Naive thymus-derived CD4-positive, alpha-beta T cell (primary cell): ENCODE data around the gene RAB27B. TPM values are rescaled to one million over a fixed set of nuclear protein-coding genes. Genes with fewer than 3 reads are reported as not detected.
A peak's percentile ranks its signal among the peaks of the same experiment; 100 is the strongest.

Experiments
- ATAC-seq: fragments of 150-1000 bp; cut with Tn5 transposase; 2 replicates; pipeline ENCODE4 v1.10.0; 2021; ENCODE audit warnings: mild to moderate bottlenecking, moderate library complexity
- CTCF ChIA-PET: fragments of 350-600 bp; sonication (Branson Sonifier 250); formaldehyde crosslinking; loops from one replicate; lab custom pipeline; 2021; ENCODE audit warnings: antibody characterized with exemption; lab: Charles Lee
- POLR2A ChIA-PET: fragments of 350-600 bp; sonication (Branson Sonifier 250); formaldehyde crosslinking; loops from one replicate; lab custom pipeline; 2021; ENCODE audit warnings: antibody characterized with exemption, inconsistent platforms; lab: Charles Lee
- DNase-seq, 9 donors: peaks; one replicate each; pipeline versions ENCODE4 v3.0.0 to v3.0.0-alpha.2; 2020 to 2022; ENCODE audit warnings: mixed read lengths in 1 of 9
- H3K27ac ChIP-seq: one replicate; pipeline ENCODE4 v1.7.0; 2013; ENCODE audit warnings: mild to moderate bottlenecking, low read depth, low read length, moderate library complexity
- H3K27me3 ChIP-seq, 2 donors: one replicate each; pipeline ENCODE4 v1.7.0; 2013; ENCODE audit warnings: low read length in 2 of 2, mild to moderate bottlenecking in 2 of 2, moderate library complexity in 2 of 2; ENCODE audit not compliant: control insufficient read depth in 2 of 2, insufficient read depth in 2 of 2
- H3K36me3 ChIP-seq, 3 experiments: 1 replicate in 2 of 3; 2 replicates in 1 of 3; pipeline ENCODE4 v1.7.0; 2013; ENCODE audit warnings: low read length in 3 of 3, mild to moderate bottlenecking in 3 of 3, moderate library complexity in 1 of 3; ENCODE audit not compliant: insufficient read depth in 3 of 3, control insufficient read depth in 2 of 3
- H3K4me1 ChIP-seq, 2 donors: one replicate each; pipeline ENCODE4 v1.7.0; 2013; ENCODE audit warnings: low read length in 2 of 2, mild to moderate bottlenecking in 2 of 2, moderate library complexity in 1 of 2; ENCODE audit not compliant: control insufficient read depth in 2 of 2, insufficient read depth in 2 of 2
- H3K4me3 ChIP-seq: 2 replicates; pipeline ENCODE4 v1.7.0; 2013; ENCODE audit warnings: mild to moderate bottlenecking, low read length
- H3K9me3 ChIP-seq, 3 experiments: 1 replicate in 2 of 3; 2 replicates in 1 of 3; pipeline ENCODE4 v1.7.0; 2013; ENCODE audit warnings: low read length in 3 of 3; ENCODE audit not compliant: control insufficient read depth in 2 of 3
- H3K27ac Mint-ChIP-seq, 9 donors: one replicate each; pipeline ENCODE4 v1.8.0; 2020 to 2022; ENCODE audit warnings: mixed read lengths in 9 of 9, mild to moderate bottlenecking in 8 of 9, moderate library complexity in 5 of 9, inconsistent platforms in 2 of 9
- H3K27me3 Mint-ChIP-seq, 5 donors: one replicate each; pipeline ENCODE4 v1.8.0; 2021 to 2022; ENCODE audit warnings: mixed read lengths in 5 of 5, mild to moderate bottlenecking in 1 of 5
- H3K36me3 Mint-ChIP-seq, 5 donors: one replicate each; pipeline ENCODE4 v1.8.0; 2020 to 2022; ENCODE audit warnings: mixed read lengths in 5 of 5, mild to moderate bottlenecking in 3 of 5, inconsistent platforms in 1 of 5
- H3K4me1 Mint-ChIP-seq, 7 donors: one replicate each; pipeline ENCODE4 v1.8.0; 2020 to 2022; ENCODE audit warnings: mixed read lengths in 7 of 7, mild to moderate bottlenecking in 3 of 7, inconsistent platforms in 1 of 7
- H3K4me3 Mint-ChIP-seq, 10 donors: one replicate each; pipeline ENCODE4 v1.8.0; 2020 to 2022; ENCODE audit warnings: mild to moderate bottlenecking in 10 of 10, mixed read lengths in 10 of 10, moderate library complexity in 6 of 10, inconsistent platforms in 2 of 10
- H3K9me3 Mint-ChIP-seq, 11 donors: one replicate each; pipeline ENCODE4 v1.8.0; 2020 to 2022; ENCODE audit warnings: mixed read lengths in 11 of 11, mild to moderate bottlenecking in 4 of 11, inconsistent platforms in 1 of 11, moderate library complexity in 1 of 11
- intact Hi-C, 2 donors: fragments of 100-400 bp; cut with micrococcal nuclease; formaldehyde crosslinking; loops; one replicate each; pipeline ENCODE4 v1.15.1; 2023
- polyA plus RNA-seq, 2 donors: library from polyadenylated mRNA; unstranded; fragments of 300-500 nt; fragmentation: Illumina TruSeq; gene quantifications; one replicate each; pipeline ENCODE4 v1.2.3, GENCODE V29; 2021
- total RNA-seq, 6 experiments: library from RNA in 5 of 6; stranded (reverse) in 5 of 6; gene quantifications; 1 replicate in 5 of 6; 2 replicates in 1 of 6; pipeline ENCODE4 v1.2.3 and lab custom pipeline; 2021 to 2026

RAB27B gene
- total and polyA plus RNA-seq, 7 experiments from 2014 or later, result 0.77 to 6.4 (median 1.5) TPM

DNA sequence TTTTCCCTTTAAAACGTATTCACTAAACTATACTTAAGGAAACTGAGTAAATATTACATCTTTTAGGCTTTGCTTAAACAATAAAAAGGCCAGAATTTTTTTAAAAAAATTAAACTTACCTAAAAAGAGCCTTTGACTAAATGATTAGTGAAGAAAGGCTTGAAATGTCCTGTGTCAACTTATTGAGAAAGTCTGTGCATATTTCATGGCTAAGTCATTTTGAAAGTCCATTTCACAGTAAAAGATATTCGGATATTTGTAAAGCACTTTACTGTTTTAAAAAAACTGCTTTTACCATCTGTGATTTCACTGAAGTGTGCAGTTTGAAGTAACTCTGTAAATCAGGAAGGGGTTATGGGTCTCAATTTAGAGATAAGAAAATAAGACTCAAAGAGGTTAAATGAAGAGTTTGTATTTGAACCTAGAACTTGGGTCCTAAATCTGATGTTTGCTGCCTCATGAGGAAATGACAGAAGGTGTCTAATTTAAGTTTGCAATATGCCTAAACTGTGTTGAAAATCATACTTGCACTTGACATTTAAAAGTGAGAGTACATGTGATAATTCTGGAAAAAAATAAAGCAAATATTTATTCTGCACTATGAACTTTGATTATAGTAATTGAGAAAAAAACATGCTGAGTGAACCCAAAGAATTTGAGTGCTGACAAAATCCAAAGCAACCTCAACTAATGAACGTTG is 50.5 kb downstream of the RAB27B start:
- DNase-seq, result no peak
- no peaks in the 10 kb centered on the region for H3K4me1 ChIP-seq
- no peak for ATAC-seq
- Mint-ChIP-seq H3K4me1 (peaks cover 0 to 5% (median 0%) of the 10 kb centered on the region in 7 donors), H3K36me3 (peaks cover 0 to 25% (median 22%) of the 10 kb centered on the region in 5 donors), H3K27me3 (no peaks in the 10 kb centered on the region), H3K27ac (no peak overlapping the region), H3K4me3 (no peak overlapping the region), H3K9me3 (peaks cover 0 to 3% (median 0%) of the 10 kb centered on the region in 11 donors)
- CTCF ChIA-PET, result no interaction called here
- intact Hi-C loops, result no loop called here
- POLR2A ChIA-PET, result no interaction called here
- no peaks in the 10 kb centered on the region for H3K27me3 ChIP-seq
- H3K9me3 ChIP-seq, result no peaks in the 10 kb centered on the region
- no peak overlapping the region for H3K4me3 ChIP-seq
- H3K27ac ChIP-seq, result no peak overlapping the region
- no peaks in the 10 kb centered on the region for H3K36me3 ChIP-seq

DNA sequence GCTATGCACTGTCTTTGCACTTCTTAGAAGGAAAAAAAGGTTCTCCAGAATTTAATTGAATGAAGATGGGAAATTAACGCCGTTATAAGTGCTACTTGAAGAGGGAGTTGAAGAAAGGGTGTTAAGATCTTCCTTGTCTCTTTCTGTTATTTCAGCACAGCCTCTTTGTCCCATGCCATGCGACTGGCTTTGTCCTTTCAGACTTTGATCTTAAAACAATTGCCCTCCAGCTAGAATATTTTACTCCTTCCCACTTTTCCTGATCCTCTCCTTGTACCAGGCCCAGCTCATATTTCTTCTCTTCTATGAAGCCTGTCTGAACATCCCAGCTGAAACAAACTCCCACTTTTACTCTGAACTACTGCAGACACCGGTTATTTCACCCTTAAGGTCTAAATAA is 51.4 kb downstream of the RAB27B start:
- Histone ChIP-seq H3K4me1 (no peaks in the 10 kb centered on the region), H3K4me3 (no peak overlapping the region), H3K27ac (no peak overlapping the region), H3K27me3 (no peaks in the 10 kb centered on the region), H3K36me3 (no peaks in the 10 kb centered on the region), H3K9me3 (no peaks in the 10 kb centered on the region)
- ATAC-seq (no peak), DNase-seq (no peak)
- intact Hi-C loops, result no loop called here
- CTCF ChIA-PET, result interaction anchor here (0.7 kb wide), 1 partner anchor 50 kb away, joined by 4 read pairs; no protein-coding TSS in a partner anchor
- Mint-ChIP-seq H3K27ac (no peak overlapping the region), H3K4me3 (no peak overlapping the region), H3K36me3 (peaks cover 0 to 27% (median 23%) of the 10 kb centered on the region in 5 donors), H3K9me3 (peaks cover 0 to 2% (median 0%) of the 10 kb centered on the region in 11 donors), H3K27me3 (no peaks in the 10 kb centered on the region), H3K4me1 (peaks cover 0 to under 1% (median 0%) of the 10 kb centered on the region in 7 donors)
- POLR2A ChIA-PET, result no interaction called here

DNA sequence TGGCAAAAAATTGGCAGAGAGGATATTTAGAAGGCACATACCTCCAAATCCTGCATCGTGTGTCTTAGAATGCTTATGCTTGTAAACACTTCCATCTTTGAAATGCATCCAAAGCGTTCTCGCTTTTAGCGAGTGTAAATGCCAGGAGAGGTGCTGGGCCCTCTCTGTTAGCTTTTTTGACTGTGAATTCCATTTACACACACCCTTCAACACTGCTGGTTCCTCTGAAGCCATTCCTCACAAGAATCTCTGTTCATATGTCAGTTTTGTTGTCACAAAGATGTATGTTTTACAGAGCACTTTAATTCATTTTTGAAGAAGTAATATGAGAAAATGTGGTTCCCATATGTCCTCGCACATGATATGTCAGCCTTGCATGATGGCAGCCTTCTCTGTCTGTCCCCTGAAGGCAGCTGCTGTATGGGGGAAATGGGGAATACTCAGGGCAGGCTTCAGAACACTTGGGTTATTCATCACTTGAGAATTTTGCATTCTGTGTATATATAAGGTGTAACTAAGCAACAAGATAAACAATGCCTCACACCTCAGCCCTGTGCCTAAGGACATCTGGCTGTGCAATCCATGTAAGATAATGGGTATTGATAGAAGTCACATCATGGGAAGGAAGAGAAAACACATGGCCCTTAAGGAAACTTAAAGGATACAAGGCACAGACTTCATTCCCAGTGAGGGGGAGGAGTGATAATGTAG is 52.3 kb downstream of the RAB27B start:
- H3K9me3 ChIP-seq, result no peaks in the 10 kb centered on the region
- no peak for ATAC-seq
- H3K36me3 Mint-ChIP-seq, result peaks cover 0 to 32% (median 25%) of the 10 kb centered on the region in 5 donors
- POLR2A ChIA-PET, result no interaction called here
- no peaks in the 10 kb centered on the region for H3K4me1 ChIP-seq
- DNase-seq, result no peak
- CTCF ChIA-PET, result interaction anchor here (0.7 kb wide), 1 partner anchor 50 kb away, joined by 4 read pairs; no protein-coding TSS in a partner anchor
- peaks cover 0 to 4% (median 0%) of the 10 kb centered on the region in 7 donors for H3K4me1 Mint-ChIP-seq
- H3K4me3 Mint-ChIP-seq, result no peak overlapping the region
- no peaks in the 10 kb centered on the region for H3K27me3 Mint-ChIP-seq
- peaks cover 0 to 4% (median 0%) of the 10 kb centered on the region in 11 donors for H3K9me3 Mint-ChIP-seq
- intact Hi-C loops, result no loop called here
- no peak overlapping the region for H3K27ac ChIP-seq
- H3K36me3 ChIP-seq, result no peaks in the 10 kb centered on the region
- no peak overlapping the region for H3K4me3 ChIP-seq
- no peaks in the 10 kb centered on the region for H3K27me3 ChIP-seq
- H3K27ac Mint-ChIP-seq, result no peak overlapping the region

GRCh38 chr18:54881229-54881768 is 53.0 kb downstream of the RAB27B start:
- no peak overlapping the region for H3K4me3 ChIP-seq
- H3K9me3 ChIP-seq, result no peaks in the 10 kb centered on the region
- ATAC-seq (no peak), DNase-seq (no peak)
- no peaks in the 10 kb centered on the region for H3K27me3 Mint-ChIP-seq
- H3K4me3 Mint-ChIP-seq, result no peak overlapping the region
- peaks cover 0 to 11% (median 1%) of the 10 kb centered on the region in 7 donors for H3K4me1 Mint-ChIP-seq
- H3K27me3 ChIP-seq, result no peaks in the 10 kb centered on the region
- no peaks in the 10 kb centered on the region for H3K4me1 ChIP-seq
- intact Hi-C loops, result no loop called here
- peaks cover 0 to 5% (median 0%) of the 10 kb centered on the region in 11 donors for H3K9me3 Mint-ChIP-seq
- no peaks in the 10 kb centered on the region for H3K36me3 ChIP-seq
- peaks cover 0 to 35% (median 26%) of the 10 kb centered on the region in 5 donors for H3K36me3 Mint-ChIP-seq
- ChIA-PET POLR2A (no interaction called here), CTCF (no interaction called here)
- peak overlapping the region in 1 of 9 donors; percentile 26 for H3K27ac Mint-ChIP-seq
- H3K27ac ChIP-seq, result no peak overlapping the region

DNA sequence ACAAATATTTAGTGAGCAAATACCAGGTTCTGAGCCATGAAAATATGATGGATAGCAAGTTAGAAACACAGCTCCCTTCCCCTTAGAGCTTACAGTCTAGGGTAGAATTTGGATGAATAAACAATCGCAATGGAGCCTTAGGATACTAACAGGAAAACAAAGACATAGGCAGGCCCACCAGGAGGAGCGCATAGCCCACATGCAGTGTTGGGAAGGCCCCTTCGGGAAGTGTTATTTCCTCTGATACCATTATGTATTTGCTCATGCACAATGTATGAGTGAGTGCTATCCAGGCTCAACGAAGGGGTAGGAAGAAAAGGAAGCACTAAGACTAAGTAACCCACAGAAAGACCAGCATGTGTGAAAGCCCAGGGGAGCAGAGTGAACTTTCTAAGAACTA is 54.0 kb downstream of the RAB27B start:
- H3K4me1 ChIP-seq, result no peaks in the 10 kb centered on the region
- Mint-ChIP-seq H3K4me3 (no peak overlapping the region), H3K27ac (no peak overlapping the region), H3K4me1 (peaks cover 0 to 13% (median 1%) of the 10 kb centered on the region in 7 donors), H3K36me3 (peaks cover 0 to 35% (median 26%) of the 10 kb centered on the region in 5 donors), H3K27me3 (no peaks in the 10 kb centered on the region), H3K9me3 (peaks cover 0 to 5% (median 0%) of the 10 kb centered on the region in 11 donors)
- ChIA-PET CTCF (no interaction called here), POLR2A (no interaction called here)
- no peaks in the 10 kb centered on the region for H3K9me3 ChIP-seq
- H3K27me3 ChIP-seq, result no peaks in the 10 kb centered on the region
- intact Hi-C loops, result no loop called here
- no peaks in the 10 kb centered on the region for H3K36me3 ChIP-seq
- DNase-seq (no peak), ATAC-seq (no peak)
- no peak overlapping the region for H3K4me3 ChIP-seq
- no peak overlapping the region for H3K27ac ChIP-seq

DNA sequence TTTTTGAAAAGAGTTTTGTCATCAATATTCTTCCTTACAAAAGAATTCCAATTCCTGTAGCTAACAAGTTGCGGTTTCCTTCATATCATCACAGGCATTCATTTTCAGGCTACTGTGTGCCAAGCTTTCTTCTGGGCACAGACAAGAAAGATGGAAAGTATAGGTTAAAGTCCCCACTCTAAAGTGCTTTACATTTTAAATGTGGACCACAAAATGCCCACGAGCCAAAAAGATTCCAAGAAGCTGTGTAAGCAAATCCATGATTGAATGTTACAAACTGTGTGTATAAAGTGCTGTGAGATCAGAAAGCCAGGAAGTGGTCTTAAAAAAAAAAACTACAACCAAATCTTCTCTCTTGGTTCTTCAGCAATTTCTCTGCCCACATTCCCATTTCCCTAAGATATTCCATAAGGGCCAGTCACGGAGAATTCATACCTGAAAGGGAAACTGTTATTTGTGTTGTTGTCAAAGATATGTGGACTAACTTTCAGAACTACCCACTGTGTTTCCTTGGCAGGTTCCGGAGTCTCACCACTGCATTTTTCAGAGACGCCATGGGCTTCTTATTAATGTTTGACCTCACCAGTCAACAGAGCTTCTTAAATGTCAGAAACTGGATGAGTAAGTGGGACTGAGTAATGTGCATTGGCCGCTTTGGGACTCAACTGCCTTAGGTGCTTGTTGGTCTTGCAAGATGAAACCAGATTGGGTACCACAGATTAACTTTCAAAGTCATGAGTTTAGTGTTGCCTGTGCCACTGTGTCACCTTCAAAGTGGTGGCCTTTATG is 55.7 kb downstream of the RAB27B start:
- DNase-seq (no peak), ATAC-seq (no peak)
- Histone ChIP-seq H3K4me3 (no peak overlapping the region), H3K9me3 (no peaks in the 10 kb centered on the region), H3K4me1 (no peaks in the 10 kb centered on the region), H3K27me3 (no peaks in the 10 kb centered on the region), H3K36me3 (no peaks in the 10 kb centered on the region), H3K27ac (no peak overlapping the region)
- no peak overlapping the region for H3K4me3 Mint-ChIP-seq
- no peak overlapping the region for H3K27ac Mint-ChIP-seq
- peaks cover 0 to 5% (median 0%) of the 10 kb centered on the region in 11 donors for H3K9me3 Mint-ChIP-seq
- peaks cover 0 to 38% (median 26%) of the 10 kb centered on the region in 5 donors for H3K36me3 Mint-ChIP-seq
- no peaks in the 10 kb centered on the region for H3K27me3 Mint-ChIP-seq
- peaks cover 0 to 13% (median 1%) of the 10 kb centered on the region in 7 donors for H3K4me1 Mint-ChIP-seq
- intact Hi-C loops, result no loop called here
- ChIA-PET CTCF (no interaction called here), POLR2A (no interaction called here)
